ENCODE data around the gene TGM4. TPM values are rescaled to one million over a fixed set of nuclear protein-coding genes. Genes with fewer than 3 reads are reported as not detected.

TGM4 gene
- total RNA-seq, 1 donor from 2014 or later, result 0.09 TPM

DNA sequence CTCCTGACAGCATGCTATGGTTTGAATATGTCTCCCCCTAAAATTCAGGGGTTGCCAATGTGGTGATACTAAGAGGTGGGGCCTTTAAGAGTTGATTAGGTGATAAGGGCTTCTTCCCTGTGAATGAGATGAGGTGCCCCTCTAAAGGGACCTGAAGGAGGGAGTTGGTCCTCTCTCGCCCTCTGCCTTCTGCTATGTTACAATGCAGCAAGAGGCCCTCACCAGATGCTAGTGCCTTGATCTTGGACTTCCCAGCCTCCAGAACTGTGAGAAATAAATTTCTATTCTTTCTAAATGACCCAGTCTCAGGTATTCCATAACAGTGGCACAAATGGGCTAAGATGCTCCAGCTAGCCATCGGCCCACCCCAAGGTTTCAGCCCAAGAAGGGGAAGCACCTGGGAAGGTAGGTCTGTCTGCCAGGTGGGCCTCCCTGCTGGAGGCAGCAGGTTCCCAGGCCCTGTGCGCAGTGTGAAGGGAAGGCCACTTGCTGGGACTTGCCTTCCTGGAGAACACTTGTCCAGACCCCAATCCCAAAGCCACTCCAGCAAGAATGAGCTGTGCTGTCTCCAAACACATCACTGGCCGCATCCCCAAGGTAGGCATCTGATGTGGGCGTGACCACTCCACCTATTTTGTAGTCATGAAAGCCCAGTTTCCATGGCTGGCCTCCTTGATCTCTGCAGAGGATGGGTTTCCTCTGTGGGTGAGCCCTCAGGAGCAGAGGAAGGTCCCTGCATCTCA is 9.0 kb downstream of the TGM4 start:
- Mint-ChIP-seq H3K9me3 (no peaks in the 10 kb centered on the region), H3K36me3 (no peaks in the 10 kb centered on the region), H3K27me3 (ENCODE audit: low read depth) (no peaks in the 10 kb centered on the region), H3K4me1 (peaks cover 15% of the 10 kb centered on the region), H3K4me3 (no peak overlapping the region), H3K27ac (no peak overlapping the region)
- TF ChIP-seq, protein P1, sequence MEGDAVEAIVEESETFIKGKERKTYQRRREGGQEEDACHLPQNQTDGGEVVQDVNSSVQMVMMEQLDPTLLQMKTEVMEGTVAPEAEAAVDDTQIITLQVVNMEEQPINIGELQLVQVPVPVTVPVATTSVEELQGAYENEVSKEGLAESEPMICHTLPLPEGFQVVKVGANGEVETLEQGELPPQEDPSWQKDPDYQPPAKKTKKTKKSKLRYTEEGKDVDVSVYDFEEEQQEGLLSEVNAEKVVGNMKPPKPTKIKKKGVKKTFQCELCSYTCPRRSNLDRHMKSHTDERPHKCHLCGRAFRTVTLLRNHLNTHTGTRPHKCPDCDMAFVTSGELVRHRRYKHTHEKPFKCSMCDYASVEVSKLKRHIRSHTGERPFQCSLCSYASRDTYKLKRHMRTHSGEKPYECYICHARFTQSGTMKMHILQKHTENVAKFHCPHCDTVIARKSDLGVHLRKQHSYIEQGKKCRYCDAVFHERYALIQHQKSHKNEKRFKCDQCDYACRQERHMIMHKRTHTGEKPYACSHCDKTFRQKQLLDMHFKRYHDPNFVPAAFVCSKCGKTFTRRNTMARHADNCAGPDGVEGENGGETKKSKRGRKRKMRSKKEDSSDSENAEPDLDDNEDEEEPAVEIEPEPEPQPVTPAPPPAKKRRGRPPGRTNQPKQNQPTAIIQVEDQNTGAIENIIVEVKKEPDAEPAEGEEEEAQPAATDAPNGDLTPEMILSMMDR (IDR thresholded peaks at IDR 0.05; ENCODE audit: unreplicated experiment), result no peak
- no peak for DNase-seq (ENCODE audit: low spot score in 2 of 2, unreplicated experiment in 2 of 2)

DNA sequence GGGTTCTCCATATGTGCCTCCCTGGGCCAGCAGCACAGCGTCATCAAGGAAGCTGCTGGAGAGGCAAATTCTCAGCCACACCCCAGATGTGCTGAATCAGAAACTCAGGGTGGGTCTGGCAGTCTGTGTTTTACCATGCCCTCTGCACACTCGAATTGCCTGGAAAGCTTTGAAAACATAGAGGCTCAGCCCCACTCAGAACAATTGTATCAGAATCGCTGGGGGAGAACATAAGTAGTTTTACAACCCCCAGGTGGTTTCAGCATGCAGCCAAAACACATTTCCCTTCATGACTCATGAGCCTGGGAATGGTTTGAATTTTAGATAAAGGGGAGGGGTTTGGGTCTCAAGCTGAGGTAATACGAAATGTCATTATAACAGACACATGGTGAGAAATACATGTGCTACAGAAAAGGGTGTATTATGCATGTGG is 9.6 kb downstream of the TGM4 start:
- DNase-seq (ENCODE audit: low spot score in 2 of 2, unreplicated experiment in 2 of 2), result no peak
- TF ChIP-seq, protein P1 (IDR thresholded peaks at IDR 0.05; ENCODE audit: unreplicated experiment), result no peak
- no peaks in the 10 kb centered on the region for H3K36me3 Mint-ChIP-seq
- H3K4me3 Mint-ChIP-seq, result no peak overlapping the region
- peaks cover 15% of the 10 kb centered on the region for H3K4me1 Mint-ChIP-seq
- H3K27me3 Mint-ChIP-seq (ENCODE audit: low read depth), result no peaks in the 10 kb centered on the region
- peak overlapping the region; percentile 56 for H3K27ac Mint-ChIP-seq
- no peaks in the 10 kb centered on the region for H3K9me3 Mint-ChIP-seq

DNA sequence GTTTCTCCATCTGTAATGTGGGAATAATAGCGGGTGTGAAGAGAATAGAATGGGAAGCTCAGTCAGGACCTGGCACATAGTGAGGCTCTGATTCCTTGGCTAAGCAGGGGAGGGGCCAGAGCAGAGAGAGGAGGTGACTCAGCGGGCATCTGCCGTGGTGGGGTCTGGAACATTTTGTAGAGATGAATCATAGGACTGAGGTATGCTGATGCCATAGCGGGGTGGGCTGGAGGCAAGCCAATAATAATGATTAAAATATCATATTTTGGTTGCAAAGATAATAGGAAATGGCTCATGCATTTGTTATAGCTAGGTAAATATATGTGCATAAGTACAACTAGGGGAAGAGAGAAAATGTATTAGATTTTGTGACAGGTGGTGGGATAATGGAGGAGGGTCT is 11.2 kb downstream of the TGM4 start:
- no peaks in the 10 kb centered on the region for H3K9me3 Mint-ChIP-seq

DNA sequence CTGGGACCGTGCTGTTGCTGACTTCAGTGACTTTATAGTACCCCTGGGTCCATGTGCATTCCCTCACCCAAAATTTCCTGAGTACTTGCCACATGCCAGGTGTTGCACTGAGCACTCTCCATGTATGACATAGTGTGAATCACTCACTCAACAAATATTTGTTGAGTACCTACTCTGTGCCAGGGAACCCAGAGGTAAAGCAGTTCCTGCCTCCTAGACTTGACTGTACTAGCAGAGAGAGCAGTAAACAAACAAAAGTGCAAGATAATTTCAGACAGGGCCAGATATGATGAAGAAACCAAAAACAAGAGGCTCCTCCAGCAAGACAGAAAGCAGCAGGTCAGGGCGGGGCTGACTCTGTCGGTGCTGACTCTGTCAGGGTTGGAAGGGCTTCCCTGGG is 12.2 kb downstream of the TGM4 start:
- Mint-ChIP-seq H3K9me3 (no peaks in the 10 kb centered on the region), H3K4me1 (peaks cover 15% of the 10 kb centered on the region), H3K36me3 (no peaks in the 10 kb centered on the region), H3K27me3 (ENCODE audit: low read depth) (no peaks in the 10 kb centered on the region), H3K27ac (no peak overlapping the region), H3K4me3 (no peak overlapping the region)
- TF ChIP-seq, protein P1 (IDR thresholded peaks at IDR 0.05; ENCODE audit: unreplicated experiment), result no peak
- DNase-seq (ENCODE audit: low spot score in 2 of 2, unreplicated experiment in 2 of 2), result no peak

More for the DNA sequence above, 11.2 kb downstream of the TGM4 start:
- TF ChIP-seq, protein P1 (IDR thresholded peaks at IDR 0.05; ENCODE audit: unreplicated experiment), result no peak
- H3K4me3 Mint-ChIP-seq, result no peak overlapping the region
- no peaks in the 10 kb centered on the region for H3K36me3 Mint-ChIP-seq
- H3K27me3 Mint-ChIP-seq (ENCODE audit: low read depth), result no peaks in the 10 kb centered on the region
- H3K27ac Mint-ChIP-seq, result peak overlapping the region; percentile 27
- peaks cover 15% of the 10 kb centered on the region for H3K4me1 Mint-ChIP-seq
- DNase-seq (ENCODE audit: low spot score in 2 of 2, unreplicated experiment in 2 of 2), result no peak

DNA sequence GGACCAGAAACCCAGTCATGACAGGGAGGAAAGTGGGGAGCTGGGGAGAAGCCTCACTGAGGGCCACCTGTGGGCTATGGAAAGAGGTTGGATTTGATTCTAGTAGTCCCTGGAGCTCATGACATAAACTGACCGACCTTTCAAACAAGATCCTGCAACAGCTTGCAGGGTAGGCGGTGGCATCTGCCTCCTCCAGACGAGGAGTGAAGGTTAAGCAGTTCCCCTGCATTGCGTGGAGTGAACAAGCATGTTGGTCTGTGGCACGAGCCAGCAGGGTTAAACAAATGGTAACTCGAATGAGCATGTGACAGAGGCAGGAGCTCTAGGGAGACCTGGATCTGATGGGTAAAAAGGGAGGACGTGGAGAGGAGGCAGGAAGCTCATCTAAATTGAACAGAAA is 12.7 kb downstream of the TGM4 start:
- no peak overlapping the region for H3K4me3 Mint-ChIP-seq
- DNase-seq (ENCODE audit: low spot score in 2 of 2, unreplicated experiment in 2 of 2), result no peak
- no peaks in the 10 kb centered on the region for H3K27me3 Mint-ChIP-seq (ENCODE audit: low read depth)
- peaks cover 15% of the 10 kb centered on the region for H3K4me1 Mint-ChIP-seq
- TF ChIP-seq, protein P1 (IDR thresholded peaks at IDR 0.05; ENCODE audit: unreplicated experiment), result no peak
- no peaks in the 10 kb centered on the region for H3K36me3 Mint-ChIP-seq
- no peaks in the 10 kb centered on the region for H3K9me3 Mint-ChIP-seq
- no peak overlapping the region for H3K27ac Mint-ChIP-seq
